ENCODE measurements around the gene HPS3. TPM values are rescaled to one million over a fixed set of nuclear protein-coding genes. Genes with fewer than 3 reads are reported as not detected.
"Not testable (repeated sequence)": the region's sequence is repeated elsewhere in the genome, so short reads cannot be mapped to it uniquely, and the experiment has no call there.

Gene HPS3
- total and polyA plus RNA-seq, 3 experiments from 2014 or later: 19.3 to 41.9 (median 19.6) TPM

DNA sequence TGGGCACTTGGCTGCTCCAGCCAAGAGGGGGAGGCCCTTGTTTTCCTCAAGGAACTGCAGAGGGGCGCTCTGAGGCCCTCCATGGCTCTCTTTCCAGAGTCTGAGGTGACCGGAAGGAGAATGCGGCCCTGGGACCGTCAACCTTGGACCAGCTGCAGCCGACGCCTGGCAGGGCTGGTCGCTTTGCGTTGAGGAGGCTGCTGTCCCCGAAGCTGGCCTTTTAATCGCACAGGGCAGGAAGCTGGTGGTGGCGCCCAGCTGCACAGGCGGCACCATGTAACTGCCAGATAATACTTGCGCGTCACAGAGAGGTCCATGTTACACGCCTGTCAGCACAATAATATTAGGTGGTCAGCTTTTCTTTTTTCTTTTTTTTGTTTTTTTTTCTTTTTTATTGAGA, 42.2 kb upstream of the HPS3 start:
- DNase-seq: no peak
- Histone ChIP-seq H3K36me3 (ENCODE audit: insufficient read depth, low read length) (no peaks in the 10 kb centered on the region), H3K27ac (ENCODE audit: low read depth, low read length) (no peak overlapping the region), H3K9me3 (ENCODE audit: low read length) (no peaks in the 10 kb centered on the region), H3K4me1 (ENCODE audit: insufficient read depth, low read length) (peaks cover 13% of the 10 kb centered on the region), H3K4me3 (ENCODE audit: low read length) (no peak overlapping the region), H3K27me3 (ENCODE audit: insufficient read depth, low read length, poor library complexity, severe bottlenecking) (no peaks in the 10 kb centered on the region)
- POLR2A ChIA-PET: no interaction called here
- peaks cover 1 to 14% (median 3%) of the 10 kb centered on the region in 3 donors for H3K36me3 Mint-ChIP-seq
- peak overlapping the region in 6 of 7 donors; percentile 26 to 100 (median 96) for H3K4me3 Mint-ChIP-seq
- H3K9me3 Mint-ChIP-seq: no peaks in the 10 kb centered on the region
- peak overlapping the region in 2 of 8 donors; percentile 25 to 45 for H3K27ac Mint-ChIP-seq
- H3K27me3 Mint-ChIP-seq: no peaks in the 10 kb centered on the region
- peaks cover 22 to 34% (median 25%) of the 10 kb centered on the region in 3 donors for H3K4me1 Mint-ChIP-seq
- CTCF ChIA-PET: interaction anchor here (1.0 to 1.9 kb wide), 3 partner anchors 9 to 96 kb away, joined by 3 to 5 read pairs (median 3); partner anchors contain the start of gene GYG1

DNA sequence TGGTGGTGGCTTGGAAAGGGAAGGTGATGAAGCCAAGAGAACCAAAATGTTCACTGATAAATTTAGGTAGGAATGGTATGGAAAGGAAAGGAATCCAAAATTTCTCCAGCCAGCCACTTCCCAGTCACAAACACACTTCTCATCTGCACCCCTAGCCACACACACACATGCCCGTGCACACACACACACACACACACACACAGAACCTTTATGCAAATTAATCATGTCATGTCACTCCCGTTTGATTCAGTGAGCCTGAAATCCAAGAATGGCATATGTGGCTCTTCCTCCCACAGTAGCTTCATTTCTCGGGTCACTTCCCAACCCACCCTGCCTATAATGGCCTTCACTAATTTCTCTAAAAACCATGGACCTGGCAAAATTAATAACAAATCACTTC, 40.0 kb upstream of the HPS3 start:
- H3K27ac ChIP-seq (ENCODE audit: low read depth, low read length): no peak overlapping the region
- peaks cover 16 to 22% (median 16%) of the 10 kb centered on the region in 3 donors for H3K4me1 Mint-ChIP-seq
- no peak for DNase-seq
- H3K36me3 Mint-ChIP-seq: peaks cover 0 to 9% (median 1%) of the 10 kb centered on the region in 3 donors
- H3K9me3 Mint-ChIP-seq: no peaks in the 10 kb centered on the region
- peak overlapping the region in 1 of 7 donors; percentile 43 for H3K4me3 Mint-ChIP-seq
- no peaks in the 10 kb centered on the region for H3K27me3 ChIP-seq (ENCODE audit: insufficient read depth, low read length, poor library complexity, severe bottlenecking)
- peaks cover 13% of the 10 kb centered on the region for H3K4me1 ChIP-seq (ENCODE audit: insufficient read depth, low read length)
- H3K27ac Mint-ChIP-seq: no peak overlapping the region
- no peaks in the 10 kb centered on the region for H3K9me3 ChIP-seq (ENCODE audit: low read length)
- CTCF ChIA-PET: interaction anchor here (0.5 kb wide), 1 partner anchor 10 kb away, joined by 3 read pairs; no protein-coding TSS in a partner anchor
- H3K36me3 ChIP-seq (ENCODE audit: insufficient read depth, low read length): no peaks in the 10 kb centered on the region
- POLR2A ChIA-PET: no interaction called here
- H3K27me3 Mint-ChIP-seq: no peaks in the 10 kb centered on the region
- no peak overlapping the region for H3K4me3 ChIP-seq (ENCODE audit: low read length)

DNA sequence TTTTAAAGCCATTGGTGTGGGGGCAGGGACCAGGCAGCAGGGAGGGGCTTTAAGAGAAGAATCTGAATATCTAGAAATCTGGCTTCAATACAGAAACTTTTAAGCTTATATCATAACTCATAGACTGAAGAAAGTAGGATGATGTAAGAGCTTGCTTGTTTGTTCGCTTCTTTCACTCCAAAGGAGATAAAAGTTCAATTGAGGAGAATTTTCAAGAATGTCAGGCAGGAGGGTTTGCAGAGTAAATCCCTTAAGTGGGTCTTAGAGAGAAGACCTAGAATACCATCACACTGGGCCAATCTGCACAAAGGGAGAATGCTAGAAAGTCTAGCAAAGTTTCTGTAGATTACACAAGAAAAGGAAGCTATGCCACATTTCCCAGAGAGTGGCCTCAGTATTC, 39.0 kb upstream of the HPS3 start:
- H3K27ac ChIP-seq (ENCODE audit: low read depth, low read length): no peak overlapping the region
- H3K9me3 Mint-ChIP-seq: no peaks in the 10 kb centered on the region
- peaks cover 0 to 8% (median 0%) of the 10 kb centered on the region in 3 donors for H3K36me3 Mint-ChIP-seq
- H3K4me1 Mint-ChIP-seq: peaks cover 7 to 12% (median 9%) of the 10 kb centered on the region in 3 donors
- H3K4me1 ChIP-seq (ENCODE audit: insufficient read depth, low read length): peaks cover 6% of the 10 kb centered on the region
- H3K27me3 ChIP-seq (ENCODE audit: insufficient read depth, low read length, poor library complexity, severe bottlenecking): no peaks in the 10 kb centered on the region
- no peak overlapping the region for H3K4me3 ChIP-seq (ENCODE audit: low read length)
- POLR2A ChIA-PET: no interaction called here
- no peaks in the 10 kb centered on the region for H3K9me3 ChIP-seq (ENCODE audit: low read length)
- no peak for DNase-seq
- peak overlapping the region in 1 of 8 donors; percentile 59 for H3K27ac Mint-ChIP-seq
- CTCF ChIA-PET: interaction anchor here (1.3 kb wide), 1 partner anchor 30 kb away, joined by 4 read pairs; no protein-coding TSS in a partner anchor
- H3K27me3 Mint-ChIP-seq: no peaks in the 10 kb centered on the region
- no peaks in the 10 kb centered on the region for H3K36me3 ChIP-seq (ENCODE audit: insufficient read depth, low read length)
- no peak overlapping the region for H3K4me3 Mint-ChIP-seq

DNA sequence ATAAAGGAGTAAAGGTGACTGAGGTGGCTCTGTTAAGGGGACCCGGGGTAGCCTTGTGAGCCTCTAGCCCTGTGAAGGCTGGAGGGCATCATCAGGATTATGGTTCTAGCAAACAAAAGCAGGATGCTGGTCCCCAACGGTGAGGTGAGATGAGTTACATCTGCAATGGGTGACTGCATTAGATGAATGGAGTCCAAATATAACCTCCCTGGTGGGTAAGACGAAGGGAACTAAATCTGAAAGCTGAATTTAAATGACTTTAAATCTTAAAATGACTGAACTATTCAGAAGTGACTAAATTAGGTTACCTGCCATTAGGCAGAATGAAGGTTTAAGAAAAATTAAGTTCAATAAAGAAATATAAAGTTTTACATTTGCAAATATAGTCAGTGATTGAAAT, 38.5 kb upstream of the HPS3 start:
- Mint-ChIP-seq H3K27ac (no peak overlapping the region), H3K27me3 (no peaks in the 10 kb centered on the region), H3K4me1 (peaks cover 4 to 7% (median 5%) of the 10 kb centered on the region in 3 donors), H3K36me3 (peaks cover 0 to 5% (median 0%) of the 10 kb centered on the region in 3 donors), H3K9me3 (no peaks in the 10 kb centered on the region), H3K4me3 (no peak overlapping the region)
- ChIA-PET POLR2A (no interaction called here), CTCF (interaction anchor here (1.3 kb wide), 1 partner anchor 29 kb away, joined by 4 read pairs; no protein-coding TSS in a partner anchor)
- Histone ChIP-seq H3K9me3 (ENCODE audit: low read length) (no peaks in the 10 kb centered on the region), H3K4me1 (ENCODE audit: insufficient read depth, low read length) (peaks cover 4% of the 10 kb centered on the region), H3K27ac (ENCODE audit: low read depth, low read length) (no peak overlapping the region), H3K4me3 (ENCODE audit: low read length) (no peak overlapping the region), H3K27me3 (ENCODE audit: insufficient read depth, low read length, poor library complexity, severe bottlenecking) (no peaks in the 10 kb centered on the region), H3K36me3 (ENCODE audit: insufficient read depth, low read length) (no peaks in the 10 kb centered on the region)
- no peak for DNase-seq

DNA sequence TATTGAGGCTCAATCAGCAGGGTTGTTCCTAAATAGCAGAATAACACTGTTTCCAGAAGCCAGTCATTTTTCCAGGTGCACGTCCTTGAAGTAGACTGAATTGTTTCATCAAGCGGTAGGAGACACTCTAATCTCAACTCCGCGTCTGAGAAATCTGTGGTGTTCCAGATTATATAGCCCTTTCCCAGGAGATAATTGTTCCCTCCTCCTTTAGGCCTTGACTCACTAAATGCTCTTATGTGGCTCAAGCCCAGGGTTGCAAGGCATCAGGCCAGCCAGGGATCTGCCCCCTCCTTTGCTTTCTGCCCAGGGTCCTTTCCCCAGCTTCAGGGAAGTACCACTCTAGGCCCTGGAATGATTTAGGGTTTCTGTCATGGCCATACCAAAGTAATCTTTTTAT, 37.5 kb upstream of the HPS3 start:
- H3K36me3 ChIP-seq (ENCODE audit: insufficient read depth, low read length): no peaks in the 10 kb centered on the region
- Mint-ChIP-seq H3K9me3 (no peaks in the 10 kb centered on the region), H3K27me3 (no peaks in the 10 kb centered on the region), H3K4me1 (no peaks in the 10 kb centered on the region), H3K27ac (no peak overlapping the region), H3K36me3 (no peaks in the 10 kb centered on the region), H3K4me3 (no peak overlapping the region)
- no peaks in the 10 kb centered on the region for H3K27me3 ChIP-seq (ENCODE audit: insufficient read depth, low read length, poor library complexity, severe bottlenecking)
- H3K27ac ChIP-seq (ENCODE audit: low read depth, low read length): no peak overlapping the region
- H3K4me3 ChIP-seq (ENCODE audit: low read length): no peak overlapping the region
- ChIA-PET POLR2A (no interaction called here), CTCF (interaction anchor here (1.3 kb wide), 1 partner anchor 28 kb away, joined by 4 read pairs; no protein-coding TSS in a partner anchor)
- no peaks in the 10 kb centered on the region for H3K9me3 ChIP-seq (ENCODE audit: low read length)
- no peak for DNase-seq
- H3K4me1 ChIP-seq (ENCODE audit: insufficient read depth, low read length): no peaks in the 10 kb centered on the region

DNA sequence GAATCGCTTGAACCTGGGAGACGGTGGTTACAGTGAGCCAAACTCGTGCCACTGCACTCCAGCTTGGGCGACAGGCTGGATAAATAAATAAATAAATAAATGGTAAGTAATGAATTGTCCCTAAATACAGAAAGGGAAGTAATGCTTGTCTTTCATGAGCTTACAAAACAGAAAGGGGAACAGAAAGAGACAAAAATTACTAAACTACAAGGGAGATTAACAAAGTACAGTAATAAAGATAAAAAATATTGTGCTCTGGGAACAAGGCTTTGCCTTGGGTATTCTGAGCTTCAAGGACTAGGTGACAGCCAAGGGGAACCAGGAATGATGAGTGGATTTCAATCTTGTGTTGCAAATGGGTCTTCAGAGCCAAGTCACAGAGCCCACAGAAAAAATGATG, 34.0 kb upstream of the HPS3 start:
- no peaks in the 10 kb centered on the region for H3K9me3 ChIP-seq (ENCODE audit: low read length)
- POLR2A ChIA-PET: no interaction called here
- peaks cover 0 to 2% of the 10 kb centered on the region in 2 donors for H3K27me3 Mint-ChIP-seq
- DNase-seq: no peak
- H3K36me3 ChIP-seq (ENCODE audit: insufficient read depth, low read length): no peaks in the 10 kb centered on the region
- no peak overlapping the region for H3K27ac ChIP-seq (ENCODE audit: low read depth, low read length)
- H3K4me1 ChIP-seq (ENCODE audit: insufficient read depth, low read length): no peaks in the 10 kb centered on the region
- H3K27me3 ChIP-seq (ENCODE audit: insufficient read depth, low read length, poor library complexity, severe bottlenecking): no peaks in the 10 kb centered on the region
- H3K4me1 Mint-ChIP-seq: no peaks in the 10 kb centered on the region
- no peak overlapping the region for H3K4me3 ChIP-seq (ENCODE audit: low read length)
- no peak overlapping the region for H3K4me3 Mint-ChIP-seq
- no peak overlapping the region for H3K27ac Mint-ChIP-seq
- H3K36me3 Mint-ChIP-seq: no peaks in the 10 kb centered on the region
- H3K9me3 Mint-ChIP-seq: no peaks in the 10 kb centered on the region
- CTCF ChIA-PET: no interaction called here

DNA sequence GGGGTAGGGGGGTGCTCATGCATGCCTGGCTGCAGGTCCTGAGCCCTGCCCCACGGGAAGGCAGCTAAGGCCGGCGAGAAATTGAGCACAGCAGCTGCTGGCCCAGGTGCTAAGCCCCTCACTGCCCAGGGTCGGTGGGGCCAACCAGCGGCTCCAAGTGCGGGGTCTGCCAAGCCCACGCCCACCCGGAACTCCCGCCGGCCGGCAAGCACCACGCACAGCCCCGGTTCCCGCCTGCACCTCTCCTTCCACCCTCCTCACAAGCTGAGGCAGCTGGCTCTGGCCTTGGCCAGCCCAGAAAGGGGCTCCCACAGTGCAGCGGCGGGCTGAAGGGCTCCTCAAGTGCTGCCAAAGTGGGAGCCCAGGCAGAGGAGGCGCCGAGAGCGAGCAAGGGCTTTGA, 31.5 kb upstream of the HPS3 start:
- POLR2A ChIA-PET; H3K4me1 Mint-ChIP-seq; H3K27ac Mint-ChIP-seq; H3K27me3 Mint-ChIP-seq; H3K4me1 ChIP-seq (ENCODE audit: insufficient read depth, low read length); H3K36me3 Mint-ChIP-seq; H3K9me3 ChIP-seq (ENCODE audit: low read length); H3K9me3 Mint-ChIP-seq; H3K27me3 ChIP-seq (ENCODE audit: insufficient read depth, low read length, poor library complexity, severe bottlenecking); H3K36me3 ChIP-seq (ENCODE audit: insufficient read depth, low read length); DNase-seq; H3K4me3 ChIP-seq (ENCODE audit: low read length); H3K4me3 Mint-ChIP-seq; H3K27ac ChIP-seq (ENCODE audit: low read depth, low read length); CTCF ChIA-PET: not testable (repeated sequence)

DNA sequence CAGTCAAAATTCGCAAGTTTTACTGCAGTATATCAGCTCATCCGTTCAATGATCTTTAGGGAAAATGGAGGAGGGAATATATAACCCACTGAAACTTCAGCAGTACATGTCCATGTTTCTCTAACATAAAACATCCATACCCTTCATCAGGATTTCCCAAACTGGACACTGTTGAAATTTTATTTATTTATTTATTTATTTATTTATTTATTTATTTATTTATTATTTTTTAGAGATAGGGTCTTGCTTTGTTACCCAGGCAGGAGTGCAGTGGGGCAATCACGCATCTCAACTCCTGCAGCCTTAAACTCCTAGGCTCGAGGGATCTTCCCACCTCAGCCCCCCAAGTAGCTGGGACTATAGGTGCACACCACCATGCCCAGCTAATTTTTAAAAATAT, 28.3 kb upstream of the HPS3 start:
- peaks cover 0 to 1% (median 0%) of the 10 kb centered on the region in 5 donors for H3K9me3 Mint-ChIP-seq
- no peak overlapping the region for H3K4me3 ChIP-seq (ENCODE audit: low read length)
- H3K9me3 ChIP-seq (ENCODE audit: low read length): no peaks in the 10 kb centered on the region
- DNase-seq: no peak
- H3K27ac ChIP-seq (ENCODE audit: low read depth, low read length): no peak overlapping the region
- H3K36me3 ChIP-seq (ENCODE audit: insufficient read depth, low read length): no peaks in the 10 kb centered on the region
- H3K27me3 ChIP-seq (ENCODE audit: insufficient read depth, low read length, poor library complexity, severe bottlenecking): no peaks in the 10 kb centered on the region
- ChIA-PET CTCF (interaction anchor here (0.6 kb wide), 1 partner anchor 69 kb away, joined by 3 read pairs; no protein-coding TSS in a partner anchor), POLR2A (no interaction called here)
- H3K36me3 Mint-ChIP-seq: no peaks in the 10 kb centered on the region
- peaks cover 4 to 10% of the 10 kb centered on the region in 2 donors for H3K27me3 Mint-ChIP-seq
- H3K4me1 ChIP-seq (ENCODE audit: insufficient read depth, low read length): no peaks in the 10 kb centered on the region
- H3K4me3 Mint-ChIP-seq: no peak overlapping the region
- H3K4me1 Mint-ChIP-seq: no peaks in the 10 kb centered on the region
- H3K27ac Mint-ChIP-seq: no peak overlapping the region

Measured in CD8-positive, alpha-beta memory T cell (primary cell).